ENCODE data around the gene NUDC. TPM values are rescaled to one million over a fixed set of nuclear protein-coding genes. Genes with fewer than 3 reads are reported as not detected.

Gene NUDC
- total and polyA plus RNA-seq, 9 of the 15 experiments (the other 6 are each of a cell fraction or from before 2014, with no cell fraction given), result 9.8 to 234 (median 149) TPM

DNA sequence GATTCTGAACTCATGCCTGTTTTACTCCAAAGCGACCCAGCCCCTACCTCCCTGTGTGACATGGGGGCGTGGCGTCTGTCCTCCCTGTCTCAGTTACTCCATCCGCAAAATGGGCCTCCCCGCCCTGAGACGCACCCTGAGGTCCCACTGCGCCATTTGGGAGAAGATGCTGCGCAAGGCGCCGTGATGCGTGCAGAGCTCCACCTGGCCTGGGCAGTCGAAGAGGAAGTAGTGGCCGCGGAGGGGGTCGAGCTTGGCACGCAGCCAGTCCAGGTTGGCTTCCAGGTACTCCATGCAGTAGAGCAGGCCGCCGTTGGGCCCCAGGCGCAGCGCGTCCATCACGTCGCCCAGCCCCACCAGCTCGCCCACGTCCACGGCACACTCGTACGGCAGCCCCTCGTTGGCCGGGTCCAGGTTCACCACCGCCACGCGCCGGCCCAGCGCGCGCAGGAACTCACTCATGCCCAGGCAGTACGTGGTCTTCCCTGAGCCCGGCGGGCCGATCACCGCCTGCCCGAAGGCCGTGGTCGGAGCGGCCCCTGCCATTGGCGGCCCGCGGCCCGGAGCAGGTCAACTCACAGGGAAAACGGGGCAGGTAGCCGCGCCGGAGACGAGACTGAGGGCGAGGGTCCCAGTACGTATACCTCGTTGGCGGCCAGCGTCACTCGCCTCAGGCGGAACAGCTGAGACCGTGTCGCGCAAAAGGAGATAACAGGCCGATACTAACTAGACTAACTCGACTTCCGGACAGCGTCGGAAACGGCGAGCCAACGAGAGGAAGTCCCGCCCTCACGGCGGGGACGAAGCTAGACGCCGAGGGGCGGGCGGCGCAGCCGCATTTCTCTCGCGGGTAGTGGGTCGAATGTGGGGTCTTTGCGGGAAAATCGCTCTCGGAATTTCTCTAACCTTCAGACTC is 31.7 kb upstream of the NUDC start, which contains the start of gene GPN2 (continued):
- TF ChIP-seq NR1H2 (CRISPR knock-in tag; IDR thresholded peaks at IDR 0.05) (0 out of 2 replicates have a peak, but pooled peaks have one; percentile 68), BRD9 (IDR thresholded peaks at IDR 0.05; ENCODE audit: low read depth, partially characterized antibody) (no peak), ZNF696 (CRISPR knock-in tag; conservative IDR thresholded peaks at IDR 0.05) (no peak), ZNF75A (CRISPR knock-in tag; IDR thresholded peaks at IDR 0.05) (no peak), BRD4 (IDR thresholded peaks at IDR 0.05) (0 out of 2 replicates have a peak, but pooled peaks have one; percentile 24), KLF10 (CRISPR knock-in tag; IDR thresholded peaks at IDR 0.05) (no peak), ZNF551 (CRISPR knock-in tag; IDR thresholded peaks at IDR 0.05) (no peak), NCOA4 (IDR thresholded peaks at IDR 0.05; ENCODE audit: partially characterized antibody) (no peak), HDAC2 (IDR thresholded peaks at IDR 0.05) (peak; percentile 72), HDAC6 (IDR thresholded peaks at IDR 0.05; ENCODE audit: low read depth, low read length) (no peak), L3MBTL2 (IDR thresholded peaks at IDR 0.05) (peak; percentile 84), TCF7L2 (IDR thresholded peaks at IDR 0.05; ENCODE audit: low read depth, low read length) (no peak), ZFPM2 (CRISPR knock-in tag; IDR thresholded peaks at IDR 0.05) (peak; percentile 73; the same call in 1 of the 2 replicates), GATAD2A (IDR thresholded peaks at IDR 0.05) (0 out of 2 replicates have a peak, but pooled peaks have one; percentile 59), ETV1 (tag; conservative IDR thresholded peaks at IDR 0.05; ENCODE audit: low read depth) (peak; percentile 75), TCF7 (IDR thresholded peaks at IDR 0.05; ENCODE audit: borderline replicate concordance) (no peak), ZNF830 (CRISPR knock-in tag; IDR thresholded peaks at IDR 0.05) (peak; percentile 95; the same call in 1 of the 2 replicates), MBD2 (IDR thresholded peaks at IDR 0.05; ENCODE audit: borderline replicate concordance, low read depth) (peak; percentile 74; the same call in 1 of the 2 replicates), GATA2 (CRISPR knock-in tag; IDR thresholded peaks at IDR 0.05) (peak; percentile 92)
- TF ChIP-seq, protein P1, sequence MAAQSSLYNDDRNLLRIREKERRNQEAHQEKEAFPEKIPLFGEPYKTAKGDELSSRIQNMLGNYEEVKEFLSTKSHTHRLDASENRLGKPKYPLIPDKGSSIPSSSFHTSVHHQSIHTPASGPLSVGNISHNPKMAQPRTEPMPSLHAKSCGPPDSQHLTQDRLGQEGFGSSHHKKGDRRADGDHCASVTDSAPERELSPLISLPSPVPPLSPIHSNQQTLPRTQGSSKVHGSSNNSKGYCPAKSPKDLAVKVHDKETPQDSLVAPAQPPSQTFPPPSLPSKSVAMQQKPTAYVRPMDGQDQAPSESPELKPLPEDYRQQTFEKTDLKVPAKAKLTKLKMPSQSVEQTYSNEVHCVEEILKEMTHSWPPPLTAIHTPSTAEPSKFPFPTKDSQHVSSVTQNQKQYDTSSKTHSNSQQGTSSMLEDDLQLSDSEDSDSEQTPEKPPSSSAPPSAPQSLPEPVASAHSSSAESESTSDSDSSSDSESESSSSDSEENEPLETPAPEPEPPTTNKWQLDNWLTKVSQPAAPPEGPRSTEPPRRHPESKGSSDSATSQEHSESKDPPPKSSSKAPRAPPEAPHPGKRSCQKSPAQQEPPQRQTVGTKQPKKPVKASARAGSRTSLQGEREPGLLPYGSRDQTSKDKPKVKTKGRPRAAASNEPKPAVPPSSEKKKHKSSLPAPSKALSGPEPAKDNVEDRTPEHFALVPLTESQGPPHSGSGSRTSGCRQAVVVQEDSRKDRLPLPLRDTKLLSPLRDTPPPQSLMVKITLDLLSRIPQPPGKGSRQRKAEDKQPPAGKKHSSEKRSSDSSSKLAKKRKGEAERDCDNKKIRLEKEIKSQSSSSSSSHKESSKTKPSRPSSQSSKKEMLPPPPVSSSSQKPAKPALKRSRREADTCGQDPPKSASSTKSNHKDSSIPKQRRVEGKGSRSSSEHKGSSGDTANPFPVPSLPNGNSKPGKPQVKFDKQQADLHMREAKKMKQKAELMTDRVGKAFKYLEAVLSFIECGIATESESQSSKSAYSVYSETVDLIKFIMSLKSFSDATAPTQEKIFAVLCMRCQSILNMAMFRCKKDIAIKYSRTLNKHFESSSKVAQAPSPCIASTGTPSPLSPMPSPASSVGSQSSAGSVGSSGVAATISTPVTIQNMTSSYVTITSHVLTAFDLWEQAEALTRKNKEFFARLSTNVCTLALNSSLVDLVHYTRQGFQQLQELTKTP (IDR thresholded peaks at IDR 0.05; ENCODE audit: low read depth in 1 of 2, partially characterized antibody in 2 of 2), result peak in 1 of 2 experiments; percentile 58
- TF ChIP-seq, protein P2, sequence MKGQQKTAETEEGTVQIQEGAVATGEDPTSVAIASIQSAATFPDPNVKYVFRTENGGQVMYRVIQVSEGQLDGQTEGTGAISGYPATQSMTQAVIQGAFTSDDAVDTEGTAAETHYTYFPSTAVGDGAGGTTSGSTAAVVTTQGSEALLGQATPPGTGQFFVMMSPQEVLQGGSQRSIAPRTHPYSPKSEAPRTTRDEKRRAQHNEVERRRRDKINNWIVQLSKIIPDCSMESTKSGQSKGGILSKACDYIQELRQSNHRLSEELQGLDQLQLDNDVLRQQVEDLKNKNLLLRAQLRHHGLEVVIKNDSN (CRISPR knock-in tag; IDR thresholded peaks at IDR 0.05), result peak; percentile 35; the same call in 1 of the 2 replicates
- TF ChIP-seq, protein P3, sequence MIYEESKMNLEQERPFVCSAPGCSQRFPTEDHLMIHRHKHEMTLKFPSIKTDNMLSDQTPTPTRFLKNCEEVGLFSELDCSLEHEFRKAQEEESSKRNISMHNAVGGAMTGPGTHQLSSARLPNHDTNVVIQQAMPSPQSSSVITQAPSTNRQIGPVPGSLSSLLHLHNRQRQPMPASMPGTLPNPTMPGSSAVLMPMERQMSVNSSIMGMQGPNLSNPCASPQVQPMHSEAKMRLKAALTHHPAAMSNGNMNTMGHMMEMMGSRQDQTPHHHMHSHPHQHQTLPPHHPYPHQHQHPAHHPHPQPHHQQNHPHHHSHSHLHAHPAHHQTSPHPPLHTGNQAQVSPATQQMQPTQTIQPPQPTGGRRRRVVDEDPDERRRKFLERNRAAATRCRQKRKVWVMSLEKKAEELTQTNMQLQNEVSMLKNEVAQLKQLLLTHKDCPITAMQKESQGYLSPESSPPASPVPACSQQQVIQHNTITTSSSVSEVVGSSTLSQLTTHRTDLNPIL (CRISPR knock-in tag; IDR thresholded peaks at IDR 0.05), result no peak
